ENCODE measurements around the gene VAMP2. TPM values are rescaled to one million over a fixed set of nuclear protein-coding genes. Genes with fewer than 3 reads are reported as not detected.

VAMP2 gene
- total RNA-seq, 2 donors from 2014 or later: 32.1 to 32.2 TPM

DNA sequence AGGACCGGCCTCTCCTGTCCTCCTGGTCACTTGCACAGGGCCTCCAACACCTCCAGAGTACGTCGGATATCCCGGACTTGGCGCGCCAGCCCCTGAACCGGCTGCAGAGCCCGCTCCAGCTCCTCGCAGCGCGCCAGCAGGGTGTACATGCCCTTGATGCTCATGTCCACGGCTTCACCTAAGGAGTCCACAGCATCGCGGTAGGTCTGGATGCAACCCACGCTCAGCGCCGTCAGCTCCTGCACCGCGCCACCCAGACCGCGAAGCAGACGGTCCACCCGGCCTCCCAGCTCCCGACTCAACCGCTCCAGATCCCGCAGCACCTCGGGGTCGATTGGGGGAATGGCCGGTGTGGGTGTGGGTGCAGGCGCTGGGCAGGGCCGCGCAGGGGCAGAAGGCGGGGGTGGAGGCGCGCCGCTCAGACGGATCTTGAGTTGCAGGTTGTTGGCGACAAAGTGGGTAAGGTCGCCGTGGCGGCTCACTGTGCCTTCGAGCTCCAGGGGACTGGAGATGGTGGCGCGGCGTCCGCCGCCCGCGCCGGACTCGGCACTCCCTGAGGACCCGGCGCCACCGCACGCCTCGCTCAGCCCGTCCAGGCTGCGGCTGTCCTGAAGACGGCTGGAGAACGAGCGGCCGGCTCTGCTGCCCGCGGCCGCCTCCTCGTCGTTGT is 26.4 kb upstream of the VAMP2 start:
- no peaks in the 10 kb centered on the region for H3K9me3 ChIP-seq (ENCODE audit: control insufficient read depth, low read length)
- H3K4me3 Mint-ChIP-seq: no peak overlapping the region
- peaks cover 14% of the 10 kb centered on the region for H3K4me1 ChIP-seq (ENCODE audit: control insufficient read depth, insufficient read depth, low read length)
- TF ChIP-seq, protein P1, sequence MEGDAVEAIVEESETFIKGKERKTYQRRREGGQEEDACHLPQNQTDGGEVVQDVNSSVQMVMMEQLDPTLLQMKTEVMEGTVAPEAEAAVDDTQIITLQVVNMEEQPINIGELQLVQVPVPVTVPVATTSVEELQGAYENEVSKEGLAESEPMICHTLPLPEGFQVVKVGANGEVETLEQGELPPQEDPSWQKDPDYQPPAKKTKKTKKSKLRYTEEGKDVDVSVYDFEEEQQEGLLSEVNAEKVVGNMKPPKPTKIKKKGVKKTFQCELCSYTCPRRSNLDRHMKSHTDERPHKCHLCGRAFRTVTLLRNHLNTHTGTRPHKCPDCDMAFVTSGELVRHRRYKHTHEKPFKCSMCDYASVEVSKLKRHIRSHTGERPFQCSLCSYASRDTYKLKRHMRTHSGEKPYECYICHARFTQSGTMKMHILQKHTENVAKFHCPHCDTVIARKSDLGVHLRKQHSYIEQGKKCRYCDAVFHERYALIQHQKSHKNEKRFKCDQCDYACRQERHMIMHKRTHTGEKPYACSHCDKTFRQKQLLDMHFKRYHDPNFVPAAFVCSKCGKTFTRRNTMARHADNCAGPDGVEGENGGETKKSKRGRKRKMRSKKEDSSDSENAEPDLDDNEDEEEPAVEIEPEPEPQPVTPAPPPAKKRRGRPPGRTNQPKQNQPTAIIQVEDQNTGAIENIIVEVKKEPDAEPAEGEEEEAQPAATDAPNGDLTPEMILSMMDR (conservative IDR thresholded peaks at IDR 0.05): no peak
- no peaks in the 10 kb centered on the region for H3K36me3 Mint-ChIP-seq (ENCODE audit: low read depth)
- peak overlapping the region; percentile 94 for H3K4me3 ChIP-seq (ENCODE audit: low read length)
- H3K27me3 ChIP-seq (ENCODE audit: control insufficient read depth, insufficient read depth, low read length, poor library complexity, severe bottlenecking): no peaks in the 10 kb centered on the region
- peak; percentile 76 for DNase-seq
- H3K27ac Mint-ChIP-seq: no peak overlapping the region
- peak overlapping the region; percentile 48 for H3K9ac ChIP-seq (ENCODE audit: extremely low read depth, low read length, poor library complexity, severe bottlenecking)
- no peak overlapping the region for H3K27ac ChIP-seq (ENCODE audit: low read depth, low read length)
- no peaks in the 10 kb centered on the region for H3K36me3 ChIP-seq (ENCODE audit: control insufficient read depth, insufficient read depth, low read length)
- peaks cover 8% of the 10 kb centered on the region for H3K4me1 Mint-ChIP-seq
- no peaks in the 10 kb centered on the region for H3K9me3 Mint-ChIP-seq
- WGBS, 2 experiments (ENCODE audit: insufficient coverage in 1 of 2, insufficient read length in 1 of 2): 10 to 21% methylated on average over 25 to 67 of the region's 67 CpGs
- H3K27me3 Mint-ChIP-seq (ENCODE audit: insufficient read depth): peaks cover 11% of the 10 kb centered on the region

DNA sequence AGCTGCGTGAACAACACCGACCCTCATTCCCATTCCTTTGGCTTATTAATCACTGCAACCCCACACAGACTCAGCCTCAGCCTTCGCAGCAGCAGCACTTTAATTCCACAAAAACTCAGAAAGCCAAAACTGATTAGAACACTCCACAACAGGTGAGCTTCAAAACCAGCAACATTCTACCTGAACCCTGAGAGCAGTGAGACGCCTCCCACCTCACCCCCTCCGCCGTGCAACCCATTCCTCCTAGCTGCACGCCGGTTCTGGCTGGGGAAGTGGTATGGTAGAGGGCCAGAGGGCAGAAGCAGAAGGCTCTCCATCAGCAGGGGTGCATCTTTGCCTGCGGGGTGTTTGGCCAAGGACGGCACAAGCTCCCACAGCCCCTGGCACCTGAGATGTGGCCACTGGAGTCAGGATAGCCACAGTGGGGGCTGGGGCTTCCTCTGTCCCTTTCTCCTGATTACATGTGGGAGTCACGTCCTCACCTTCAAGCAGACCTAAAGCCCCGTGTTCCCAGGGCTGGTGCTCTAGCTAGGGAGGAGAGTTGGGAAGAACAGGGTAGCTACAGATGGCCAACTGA is 25.6 kb upstream of the VAMP2 start:
- H3K36me3 Mint-ChIP-seq (ENCODE audit: low read depth): no peaks in the 10 kb centered on the region
- no peaks in the 10 kb centered on the region for H3K9me3 Mint-ChIP-seq
- no peak overlapping the region for H3K9ac ChIP-seq (ENCODE audit: extremely low read depth, low read length, poor library complexity, severe bottlenecking)
- peak overlapping the region; percentile 94 for H3K4me3 ChIP-seq (ENCODE audit: low read length)
- H3K36me3 ChIP-seq (ENCODE audit: control insufficient read depth, insufficient read depth, low read length): no peaks in the 10 kb centered on the region
- H3K4me1 Mint-ChIP-seq: peaks cover 12% of the 10 kb centered on the region
- H3K27me3 Mint-ChIP-seq (ENCODE audit: insufficient read depth): peaks cover 11% of the 10 kb centered on the region
- no peak for DNase-seq
- no peak overlapping the region for H3K27ac Mint-ChIP-seq
- H3K9me3 ChIP-seq (ENCODE audit: control insufficient read depth, low read length): no peaks in the 10 kb centered on the region
- peak overlapping the region; percentile 27 for H3K27ac ChIP-seq (ENCODE audit: low read depth, low read length)
- TF ChIP-seq, protein P1 (conservative IDR thresholded peaks at IDR 0.05): no peak
- 46 to 58% methylated on average over 6 to 10 of the region's 12 CpGs for WGBS, 2 experiments (ENCODE audit: insufficient coverage in 1 of 2, insufficient read length in 1 of 2)
- peaks cover 14% of the 10 kb centered on the region for H3K4me1 ChIP-seq (ENCODE audit: control insufficient read depth, insufficient read depth, low read length)
- H3K4me3 Mint-ChIP-seq: no peak overlapping the region
- no peaks in the 10 kb centered on the region for H3K27me3 ChIP-seq (ENCODE audit: control insufficient read depth, insufficient read depth, low read length, poor library complexity, severe bottlenecking)

DNA sequence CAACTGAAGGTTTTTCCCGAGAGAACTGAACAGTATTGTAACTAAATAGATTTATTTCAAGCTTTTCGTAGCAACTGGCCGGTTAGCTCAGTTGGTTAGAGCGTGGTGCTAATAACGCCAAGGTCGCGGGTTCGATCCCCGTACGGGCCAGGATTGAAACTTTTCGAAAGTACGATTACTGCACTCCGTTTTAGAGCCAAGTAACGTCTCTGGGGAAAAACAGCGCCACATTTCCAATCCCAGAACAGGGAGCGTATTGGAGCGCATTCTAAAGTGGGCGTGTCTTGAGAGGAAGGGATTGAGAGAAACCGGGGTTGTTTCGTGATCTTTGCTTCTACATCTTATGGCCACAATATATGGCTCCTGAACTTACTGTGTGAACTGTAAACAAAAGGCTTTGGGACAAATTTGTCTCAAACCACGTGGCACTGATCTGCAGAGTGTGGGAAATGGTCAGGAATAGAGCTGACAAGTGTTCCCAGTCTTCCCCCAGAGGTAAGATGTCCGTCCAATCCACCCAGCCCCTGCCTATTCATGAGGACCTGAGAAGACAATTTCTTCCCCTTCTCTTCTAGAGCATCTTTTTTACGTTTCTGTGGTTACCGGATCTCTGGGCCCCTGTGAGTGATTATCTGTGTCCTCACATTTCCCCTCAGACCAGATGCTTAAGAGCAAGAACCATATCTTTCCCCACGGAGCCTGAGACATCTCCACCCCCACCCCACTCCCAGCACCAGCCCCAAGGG is 24.9 kb upstream of the VAMP2 start:
- peaks cover 12% of the 10 kb centered on the region for H3K4me1 Mint-ChIP-seq
- no peaks in the 10 kb centered on the region for H3K36me3 ChIP-seq (ENCODE audit: control insufficient read depth, insufficient read depth, low read length)
- H3K4me1 ChIP-seq (ENCODE audit: control insufficient read depth, insufficient read depth, low read length): peaks cover 14% of the 10 kb centered on the region
- H3K36me3 Mint-ChIP-seq (ENCODE audit: low read depth): no peaks in the 10 kb centered on the region
- no peak overlapping the region for H3K4me3 Mint-ChIP-seq
- peak; percentile 99 for DNase-seq
- no peaks in the 10 kb centered on the region for H3K9me3 Mint-ChIP-seq
- peak overlapping the region; percentile 74 for H3K27ac ChIP-seq (ENCODE audit: low read depth, low read length)
- H3K27me3 ChIP-seq (ENCODE audit: control insufficient read depth, insufficient read depth, low read length, poor library complexity, severe bottlenecking): no peaks in the 10 kb centered on the region
- H3K9me3 ChIP-seq (ENCODE audit: control insufficient read depth, low read length): no peaks in the 10 kb centered on the region
- no peak overlapping the region for H3K27ac Mint-ChIP-seq
- TF ChIP-seq, protein P1 (conservative IDR thresholded peaks at IDR 0.05): no peak
- peak overlapping the region; percentile 42 for H3K9ac ChIP-seq (ENCODE audit: extremely low read depth, low read length, poor library complexity, severe bottlenecking)
- H3K4me3 ChIP-seq (ENCODE audit: low read length): peak overlapping the region; percentile 94
- H3K27me3 Mint-ChIP-seq (ENCODE audit: insufficient read depth): peaks cover 11% of the 10 kb centered on the region
- 3% methylated on average over 22 to 25 of the region's 25 CpGs for WGBS, 2 experiments (ENCODE audit: insufficient coverage in 1 of 2, insufficient read length in 1 of 2)

Measured in endodermal cell (in vitro differentiated cells).